OCI-LY3 (cell line): Measurements from ENCODE around the gene PSMC2.

Source experiments
- CTCF ChIP-seq: fragments of 200-600, 300-600 bp; sonication (generic); IDR thresholded peaks from 2 replicates; pipeline ENCODE4 v1.5.1; 2014; ENCODE audit warnings: antibody characterized with exemption, low read length, low read depth
- EZH2phosphoT487 ChIP-seq: fragments of 200-600 bp; shearing (Covaris generic); IDR thresholded peaks from 2 replicates; pipeline ENCODE4 v1.6.1; 2018; ENCODE audit warnings: antibody characterized with exemption, mixed run types, low read depth

- TF ChIP-seq CTCF (no peak), EZH2phosphoT487 (no peak)
These were observed 10.7 kb upstream of the PSMC2 start for GRCh38 chr7:103336761-103337160.
